ENCODE measurements around the gene AKR1A1.
A peak's percentile ranks its signal among the peaks of the same experiment; 100 is the strongest.
"Not testable (repeated sequence)": the region's sequence is repeated elsewhere in the genome, so short reads cannot be mapped to it uniquely, and the experiment has no call there.

The AKR1A1 gene

GRCh38 chr1:45516036-45516435 lies 34.6 kb upstream of the AKR1A1 start:
- in situ Hi-C loops (cut with HindIII; ENCODE audit: low pct_unique_long_range_greater_than_20kb, low sequenced_read_pairs), result no loop called here
- TF ChIP-seq JUND (IDR thresholded peaks at IDR 0.05; ENCODE audit: low read depth), result no peak

GRCh38 chr1:45516465-45516864 lies 34.2 kb upstream of the AKR1A1 start:
- DNase-seq (ENCODE audit: low read depth in 1 of 2, low spot score in 1 of 2), result no peak
- no peak for TF ChIP-seq JUND (IDR thresholded peaks at IDR 0.05; ENCODE audit: low read depth)
- in situ Hi-C loops (cut with HindIII; ENCODE audit: low pct_unique_long_range_greater_than_20kb, low sequenced_read_pairs), result no loop called here

More at GRCh38 chr1:45516036-45516435, 34.6 kb upstream of the AKR1A1 start:
- no peak for DNase-seq (ENCODE audit: low read depth in 1 of 2, low spot score in 1 of 2)

GRCh38 chr1:45518366-45518765 lies 32.3 kb upstream of the AKR1A1 start:
- in situ Hi-C loops (cut with HindIII; ENCODE audit: low pct_unique_long_range_greater_than_20kb, low sequenced_read_pairs), result not testable (repeated sequence)

GRCh38 chr1:45518910-45519309 lies 31.7 kb upstream of the AKR1A1 start:
- TF ChIP-seq JUND (IDR thresholded peaks at IDR 0.05; ENCODE audit: low read depth), result no peak
- no peak for DNase-seq (ENCODE audit: low read depth in 1 of 2, low spot score in 1 of 2)
- in situ Hi-C loops (cut with HindIII; ENCODE audit: low pct_unique_long_range_greater_than_20kb, low sequenced_read_pairs), result no loop called here

More at GRCh38 chr1:45518366-45518765, 32.3 kb upstream of the AKR1A1 start:
- not testable (repeated sequence) for DNase-seq (ENCODE audit: low read depth in 1 of 2, low spot score in 1 of 2)

GRCh38 chr1:45519774-45520173 lies 30.9 kb upstream of the AKR1A1 start:
- DNase-seq (ENCODE audit: low read depth in 1 of 2, low spot score in 1 of 2); in situ Hi-C loops (cut with HindIII; ENCODE audit: low pct_unique_long_range_greater_than_20kb, low sequenced_read_pairs): not testable (repeated sequence)

GRCh38 chr1:45521413-45522323 lies 29.0 kb upstream of the AKR1A1 start, which contains the start of gene PRDX1:
Gene PRDX1, minus strand, starts transcription at chr1:45521884. Its CDS starts 2,841 bp downstream, at chr1:45519043.
- in situ Hi-C loops (cut with HindIII; ENCODE audit: low pct_unique_long_range_greater_than_20kb, low sequenced_read_pairs), result no loop called here
- DNase-seq (ENCODE audit: low read depth in 1 of 2, low spot score in 1 of 2), result peak; percentile 44 to 97
- TF ChIP-seq JUND (IDR thresholded peaks at IDR 0.05; ENCODE audit: low read depth), result no peak

GRCh38 chr1:45522324-45523104 lies 28.1 kb upstream of the AKR1A1 start:
- TF ChIP-seq JUND (IDR thresholded peaks at IDR 0.05; ENCODE audit: low read depth), result no peak
- DNase-seq (ENCODE audit: low read depth in 1 of 2, low spot score in 1 of 2), result no peak
- in situ Hi-C loops (cut with HindIII; ENCODE audit: low pct_unique_long_range_greater_than_20kb, low sequenced_read_pairs), result no loop called here

- in situ Hi-C loops (cut with HindIII; ENCODE audit: low pct_unique_long_range_greater_than_20kb, low sequenced_read_pairs); DNase-seq (ENCODE audit: low read depth in 1 of 2, low spot score in 1 of 2): not testable (repeated sequence)
These were observed 27.1 kb upstream of the AKR1A1 start for GRCh38 chr1:45523516-45523915.

- in situ Hi-C loops (cut with HindIII; ENCODE audit: low pct_unique_long_range_greater_than_20kb, low sequenced_read_pairs); DNase-seq (ENCODE audit: low read depth in 1 of 2, low spot score in 1 of 2): not testable (repeated sequence)
These were observed 26.7 kb upstream of the AKR1A1 start for GRCh38 chr1:45523975-45524374.

- no peak for TF ChIP-seq JUND (IDR thresholded peaks at IDR 0.05; ENCODE audit: low read depth)
- peak in 1 of 2 experiments; percentile 51 for DNase-seq (ENCODE audit: low read depth in 1 of 2, low spot score in 1 of 2)
- in situ Hi-C loops (cut with HindIII; ENCODE audit: low pct_unique_long_range_greater_than_20kb, low sequenced_read_pairs), result no loop called here
These were observed 24.4 kb upstream of the AKR1A1 start for GRCh38 chr1:45526135-45526644.

GRCh38 chr1:45530632-45531135 lies 19.9 kb upstream of the AKR1A1 start:
- no peak for DNase-seq (ENCODE audit: low read depth in 1 of 2, low spot score in 1 of 2)
- in situ Hi-C loops (cut with HindIII; ENCODE audit: low pct_unique_long_range_greater_than_20kb, low sequenced_read_pairs), result no loop called here
- no peak for TF ChIP-seq JUND (IDR thresholded peaks at IDR 0.05; ENCODE audit: low read depth)

GRCh38 chr1:45531873-45532272 lies 18.8 kb upstream of the AKR1A1 start:
- no peak for TF ChIP-seq JUND (IDR thresholded peaks at IDR 0.05; ENCODE audit: low read depth)
- no peak for DNase-seq (ENCODE audit: low read depth in 1 of 2, low spot score in 1 of 2)
- in situ Hi-C loops (cut with HindIII; ENCODE audit: low pct_unique_long_range_greater_than_20kb, low sequenced_read_pairs), result no loop called here

Data from T47D (cell line).